Raji (cell line): ENCODE data around the gene CRB3.

Experiments
- POLR2A ChIP-seq: IDR thresholded peaks from 2 replicates; pipeline ENCODE4 v1.6.1; 2011; ENCODE audit warnings: low read depth, low read length, control low read depth; ENCODE audit not compliant: insufficient read depth

CRB3 gene

GRCh38 chr19:6516018-6516658, 52.1 kb downstream of the CRB3 start:
- peak; percentile 69; the same call in 1 of the 2 replicates for TF ChIP-seq POLR2A
